BLaER1 (cell line): Measurements from ENCODE around the gene SH2D3A.

ENCODE experiments used
- H3K27ac ChIP-seq: shearing (Covaris generic); formaldehyde crosslinking; 2 replicates; pipeline ENCODE4 v1.8.1; 2022
- H3K27me3 ChIP-seq: shearing (Covaris generic); formaldehyde crosslinking; 2 replicates; pipeline ENCODE4 v1.8.1; 2022
- H3K36me3 ChIP-seq: shearing (Covaris generic); formaldehyde crosslinking; 2 replicates; pipeline ENCODE4 v1.8.1; 2022
- H3K4me1 ChIP-seq: shearing (Covaris generic); formaldehyde crosslinking; 2 replicates; pipeline ENCODE4 v1.8.1; 2022
- H3K4me2 ChIP-seq: shearing (Covaris generic); formaldehyde crosslinking; 2 replicates; pipeline ENCODE4 v1.8.1; 2022
- H3K4me3 ChIP-seq: shearing (Covaris generic); formaldehyde crosslinking; 2 replicates; pipeline ENCODE4 v1.8.1; 2022
- H3K9ac ChIP-seq: shearing (Covaris generic); formaldehyde crosslinking; 2 replicates; pipeline ENCODE4 v1.8.1; 2022
- H3K9me3 ChIP-seq: shearing (Covaris generic); formaldehyde crosslinking; 2 replicates; pipeline ENCODE4 v1.8.1; 2022
- H4K20me1 ChIP-seq: shearing (Covaris generic); formaldehyde crosslinking; 2 replicates; pipeline ENCODE4 v1.8.1; 2022
- Cebpa-rat ChIP-seq: shearing (Covaris generic); IDR thresholded peaks from 2 replicates; pipeline ENCODE4 v1.8.1; 2022

Gene SH2D3A

GRCh38 chr19:6767357-6768235 lies at the start of gene SH2D3A:
Gene SH2D3A (minus strand): TSS chr19:6767435. CDS start chr19:6763748, 3,687 bp downstream.
- H3K36me3 ChIP-seq = no peaks in the 10 kb centered on the region

GRCh38 chr19:6813659-6814058 lies 46.4 kb upstream of the SH2D3A start:
- H3K36me3 ChIP-seq = peaks cover 93% of the 10 kb centered on the region
- H4K20me1 ChIP-seq = peaks cover 99% of the 10 kb centered on the region
- no peak overlapping the region for H3K4me3 ChIP-seq
- no peak overlapping the region for H3K9ac ChIP-seq
- H3K4me1 ChIP-seq = peaks cover 32% of the 10 kb centered on the region
- H3K4me2 ChIP-seq = 0 out of 2 replicates have a peak overlapping the region, but pooled peaks have one; percentile 12
- peaks cover 35% of the 10 kb centered on the region for H3K9me3 ChIP-seq
- no peaks in the 10 kb centered on the region for H3K27me3 ChIP-seq
- no peak for TF ChIP-seq Cebpa-rat
- H3K27ac ChIP-seq = no peak overlapping the region

More at GRCh38 chr19:6767357-6768235, at the start of gene SH2D3A:
- Histone ChIP-seq H3K27ac (peak within 1 kb of the TSS; percentile 52; the same call in 1 of the 2 replicates), H3K4me2 (peak within 1 kb of the TSS; percentile 98), H3K27me3 (no peaks in the 10 kb centered on the region), H4K20me1 (no peaks in the 10 kb centered on the region), H3K9ac (peak within 1 kb of the TSS; percentile 71), H3K4me3 (peak within 1 kb of the TSS; percentile 73), H3K9me3 (no peaks in the 10 kb centered on the region), H3K4me1 (peaks cover 38% of the 10 kb centered on the region)
- no peak for TF ChIP-seq Cebpa-rat

GRCh38 chr19:6812612-6813011 lies 45.4 kb upstream of the SH2D3A start:
- no peak overlapping the region for H3K9ac ChIP-seq

GRCh38 chr19:6811906-6812305 lies 44.7 kb upstream of the SH2D3A start:
- TF ChIP-seq Cebpa-rat = no peak
- no peak overlapping the region for H3K4me3 ChIP-seq
- peaks cover 99% of the 10 kb centered on the region for H4K20me1 ChIP-seq
- H3K4me2 ChIP-seq = no peak overlapping the region
- H3K27ac ChIP-seq = no peak overlapping the region
- H3K9ac ChIP-seq = no peak overlapping the region
- peaks cover 22% of the 10 kb centered on the region for H3K9me3 ChIP-seq
- H3K27me3 ChIP-seq = no peaks in the 10 kb centered on the region
- H3K36me3 ChIP-seq = peaks cover 93% of the 10 kb centered on the region
- H3K4me1 ChIP-seq = peaks cover 32% of the 10 kb centered on the region

More at GRCh38 chr19:6812612-6813011, 45.4 kb upstream of the SH2D3A start:
- H3K9me3 ChIP-seq = peaks cover 25% of the 10 kb centered on the region
- no peaks in the 10 kb centered on the region for H3K27me3 ChIP-seq
- H3K4me1 ChIP-seq = peaks cover 32% of the 10 kb centered on the region
- H3K4me2 ChIP-seq = no peak overlapping the region
- no peak overlapping the region for H3K4me3 ChIP-seq
- TF ChIP-seq Cebpa-rat = no peak
- peaks cover 99% of the 10 kb centered on the region for H4K20me1 ChIP-seq
- peaks cover 93% of the 10 kb centered on the region for H3K36me3 ChIP-seq
- H3K27ac ChIP-seq = no peak overlapping the region

- H3K9me3 ChIP-seq = peaks cover 22% of the 10 kb centered on the region
- H4K20me1 ChIP-seq = peaks cover 99% of the 10 kb centered on the region
- H3K27me3 ChIP-seq = no peaks in the 10 kb centered on the region
- H3K4me1 ChIP-seq = peaks cover 33% of the 10 kb centered on the region
- no peak overlapping the region for H3K4me3 ChIP-seq
- no peak for TF ChIP-seq Cebpa-rat
- H3K27ac ChIP-seq = no peak overlapping the region
- H3K4me2 ChIP-seq = no peak overlapping the region
- H3K9ac ChIP-seq = no peak overlapping the region
- peaks cover 93% of the 10 kb centered on the region for H3K36me3 ChIP-seq
Observed at GRCh38 chr19:6811378-6811777, 44.1 kb upstream of the SH2D3A start.

- H4K20me1 ChIP-seq = peaks cover 84% of the 10 kb centered on the region
- H3K4me1 ChIP-seq = peaks cover 52% of the 10 kb centered on the region
- peaks cover 19% of the 10 kb centered on the region for H3K9me3 ChIP-seq
- no peaks in the 10 kb centered on the region for H3K27me3 ChIP-seq
- H3K4me2 ChIP-seq = no peak overlapping the region
- no peak for TF ChIP-seq Cebpa-rat
- H3K4me3 ChIP-seq = no peak overlapping the region
- peaks cover 83% of the 10 kb centered on the region for H3K36me3 ChIP-seq
- no peak overlapping the region for H3K9ac ChIP-seq
- H3K27ac ChIP-seq = no peak overlapping the region
Observed at GRCh38 chr19:6809262-6809661, 42.0 kb upstream of the SH2D3A start.

- Histone ChIP-seq H3K4me3 (no peak overlapping the region), H3K27ac (no peak overlapping the region), H3K4me1 (peaks cover 52% of the 10 kb centered on the region), H4K20me1 (peaks cover 76% of the 10 kb centered on the region), H3K36me3 (peaks cover 78% of the 10 kb centered on the region), H3K9me3 (peaks cover 19% of the 10 kb centered on the region), H3K4me2 (no peak overlapping the region), H3K27me3 (no peaks in the 10 kb centered on the region), H3K9ac (no peak overlapping the region)
- TF ChIP-seq Cebpa-rat = no peak
Observed at GRCh38 chr19:6808494-6808893, 41.3 kb upstream of the SH2D3A start.

GRCh38 chr19:6807291-6807690 lies 40.1 kb upstream of the SH2D3A start:
- H3K9ac ChIP-seq = no peak overlapping the region
- peaks cover 64% of the 10 kb centered on the region for H4K20me1 ChIP-seq
- no peak overlapping the region for H3K4me3 ChIP-seq
- no peak for TF ChIP-seq Cebpa-rat
- peaks cover 66% of the 10 kb centered on the region for H3K36me3 ChIP-seq
- H3K27me3 ChIP-seq = no peaks in the 10 kb centered on the region
- H3K9me3 ChIP-seq = peaks cover 12% of the 10 kb centered on the region
- no peak overlapping the region for H3K27ac ChIP-seq
- no peak overlapping the region for H3K4me2 ChIP-seq
- peaks cover 52% of the 10 kb centered on the region for H3K4me1 ChIP-seq

- peaks cover 56% of the 10 kb centered on the region for H4K20me1 ChIP-seq
- peaks cover 52% of the 10 kb centered on the region for H3K4me1 ChIP-seq
- H3K4me3 ChIP-seq = no peak overlapping the region
- H3K9ac ChIP-seq = no peak overlapping the region
- H3K9me3 ChIP-seq = peaks cover 5% of the 10 kb centered on the region
- no peak for TF ChIP-seq Cebpa-rat
- H3K36me3 ChIP-seq = peaks cover 58% of the 10 kb centered on the region
- no peaks in the 10 kb centered on the region for H3K27me3 ChIP-seq
- H3K4me2 ChIP-seq = no peak overlapping the region; the same call in 1 of the 2 replicates
- no peak overlapping the region for H3K27ac ChIP-seq
Observed at GRCh38 chr19:6806488-6806887, 39.3 kb upstream of the SH2D3A start.

GRCh38 chr19:6803036-6803404 lies 35.8 kb upstream of the SH2D3A start:
- Histone ChIP-seq H3K9ac (peak overlapping the region; percentile 88), H3K4me2 (peak overlapping the region; percentile 92), H3K4me3 (peak overlapping the region; percentile 64), H3K27ac (peak overlapping the region; percentile 97), H3K36me3 (peaks cover 25% of the 10 kb centered on the region), H3K9me3 (peaks cover 5% of the 10 kb centered on the region; the same call in 1 of the 2 replicates), H3K27me3 (no peaks in the 10 kb centered on the region), H3K4me1 (peaks cover 72% of the 10 kb centered on the region), H4K20me1 (peaks cover 31% of the 10 kb centered on the region; the same call in 1 of the 2 replicates)
- TF ChIP-seq Cebpa-rat = no peak
